ENCODE measurements around the gene OLA1.

The OLA1 gene

GRCh38 chr2:174027956-174028355 is 220.4 kb downstream of the OLA1 start:
- DNase-seq = no peak

GRCh38 chr2:174026122-174026845 is 222.0 kb downstream of the OLA1 start:
- no peak for DNase-seq

GRCh38 chr2:174025271-174026121 is 222.8 kb downstream of the OLA1 start:
- peak; percentile 22 for DNase-seq

GRCh38 chr2:174024524-174025270 is 223.6 kb downstream of the OLA1 start:
- no peak for DNase-seq

GRCh38 chr2:174023591-174024523 is 224.5 kb downstream of the OLA1 start:
- peak; percentile 65 for DNase-seq

All from CD4-positive, alpha-beta T cell treated with Interferon gamma for 1 hour (primary cell).